Uterus (tissue), 2 donors: ENCODE measurements around the gene TBC1D16.

Source experiments
- POLR2A ChIP-seq, 2 donors: fragments of 450-650 bp; IDR thresholded peaks; one replicate each; pipeline ENCODE4 v1.6.1; 2016; ENCODE audit warnings: antibody characterized with exemption in 2 of 2, mild to moderate bottlenecking in 1 of 2, moderate library complexity in 1 of 2
- TF ChIP-seq, protein P1 (sequence below), 4 experiments: fragments of 200-600 bp in 2 of 4; fragments of 450-650 bp in 2 of 4; sonication (generic) in 2 of 4; IDR thresholded peaks; one replicate each; pipeline ENCODE4 v1.5.1; 2016 to 2019; ENCODE audit warnings: antibody characterized with exemption in 4 of 4, mild to moderate bottlenecking in 2 of 4, moderate library complexity in 1 of 4

- TF ChIP-seq, protein P1, sequence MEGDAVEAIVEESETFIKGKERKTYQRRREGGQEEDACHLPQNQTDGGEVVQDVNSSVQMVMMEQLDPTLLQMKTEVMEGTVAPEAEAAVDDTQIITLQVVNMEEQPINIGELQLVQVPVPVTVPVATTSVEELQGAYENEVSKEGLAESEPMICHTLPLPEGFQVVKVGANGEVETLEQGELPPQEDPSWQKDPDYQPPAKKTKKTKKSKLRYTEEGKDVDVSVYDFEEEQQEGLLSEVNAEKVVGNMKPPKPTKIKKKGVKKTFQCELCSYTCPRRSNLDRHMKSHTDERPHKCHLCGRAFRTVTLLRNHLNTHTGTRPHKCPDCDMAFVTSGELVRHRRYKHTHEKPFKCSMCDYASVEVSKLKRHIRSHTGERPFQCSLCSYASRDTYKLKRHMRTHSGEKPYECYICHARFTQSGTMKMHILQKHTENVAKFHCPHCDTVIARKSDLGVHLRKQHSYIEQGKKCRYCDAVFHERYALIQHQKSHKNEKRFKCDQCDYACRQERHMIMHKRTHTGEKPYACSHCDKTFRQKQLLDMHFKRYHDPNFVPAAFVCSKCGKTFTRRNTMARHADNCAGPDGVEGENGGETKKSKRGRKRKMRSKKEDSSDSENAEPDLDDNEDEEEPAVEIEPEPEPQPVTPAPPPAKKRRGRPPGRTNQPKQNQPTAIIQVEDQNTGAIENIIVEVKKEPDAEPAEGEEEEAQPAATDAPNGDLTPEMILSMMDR (IDR thresholded peaks at IDR 0.05): no peak
- no peak for TF ChIP-seq POLR2A (IDR thresholded peaks at IDR 0.05)
Observed at GRCh38 chr17:79984877-79985276, 50.8 kb downstream of the TBC1D16 start.
